Panc1 (cell line): ENCODE measurements around the gene EXD3.

Source experiments
- CTCF ChIP-seq: fragments of 450-650 bp; IDR thresholded peaks from 2 replicates; pipeline ENCODE4 v1.5.1; 2017; ENCODE audit warnings: mild to moderate bottlenecking
- POLR2AphosphoS5 ChIP-seq: IDR thresholded peaks from 2 replicates; pipeline ENCODE4 v1.6.1; 2012; ENCODE audit warnings: mild to moderate bottlenecking, low read depth, low read length, moderate library complexity
- REST ChIP-seq, 2 experiments: IDR thresholded peaks; 2 replicates each; pipeline ENCODE4 v1.6.1; 2011 to 2012; ENCODE audit warnings: low read depth in 2 of 2, control low read depth in 1 of 2, low read length in 1 of 2, mild to moderate bottlenecking in 1 of 2, moderate library complexity in 1 of 2; ENCODE audit not compliant: insufficient read depth in 1 of 2
- SIN3A ChIP-seq: IDR thresholded peaks from 2 replicates; pipeline ENCODE4 v1.6.1; 2012; ENCODE audit warnings: low read depth, mild to moderate bottlenecking, low read length, moderate library complexity, borderline replicate concordance; ENCODE audit not compliant: insufficient read depth
- TCF7L2 ChIP-seq: IDR thresholded peaks from 2 replicates; pipeline ENCODE4 v1.6.1; 2011; ENCODE audit warnings: mild to moderate bottlenecking, low read depth, low read length, inconsistent platforms

GRCh38 chr9:137428841-137429545 lies 6.0 kb upstream of the EXD3 start:
- TF ChIP-seq CTCF (no peak), SIN3A (no peak), POLR2AphosphoS5 (no peak), REST (IDR thresholded peaks at IDR 0.05; ENCODE audit: insufficient read depth in 1 of 2, low read depth in 2 of 2, low read length in 1 of 2) (no peak), TCF7L2 (no peak)
